Activated CD4-positive, alpha-beta T cell treated with anti-CD3 and anti-CD28 coated beads for 36 hours (primary cell): ENCODE measurements around the gene RGS14. TPM values are rescaled to one million over a fixed set of nuclear protein-coding genes. Genes with fewer than 3 reads are reported as not detected.

ENCODE experiments used
- ATAC-seq: fragments of 200-7000 bp; cut with Tn5 transposase; one replicate; pipeline ENCODE4 v1.10.0; 2021; ENCODE audit warnings: mild to moderate bottlenecking, moderate library complexity
- CTCF ChIA-PET: fragments of 350-600 bp; sonication (Branson Sonifier 250); formaldehyde crosslinking; loops from one replicate; lab custom pipeline; 2021; ENCODE audit warnings: antibody characterized with exemption; lab: Charles Lee
- POLR2A ChIA-PET: fragments of 350-600 bp; sonication (Branson Sonifier 250); formaldehyde crosslinking; loops from one replicate; lab custom pipeline; 2021; ENCODE audit warnings: antibody characterized with exemption, inconsistent platforms; lab: Charles Lee
- DNase-seq: peaks from one replicate; pipeline ENCODE4 v3.0.0-alpha.2; 2020
- H3K27ac Mint-ChIP-seq: one replicate; pipeline ENCODE4 v1.8.0; 2021; ENCODE audit warnings: mixed read lengths
- H3K27me3 Mint-ChIP-seq: one replicate; pipeline ENCODE4 v1.8.0; 2021; ENCODE audit warnings: mixed read lengths
- H3K36me3 Mint-ChIP-seq: one replicate; pipeline ENCODE4 v1.8.0; 2021; ENCODE audit warnings: low read depth, mixed read lengths
- H3K4me1 Mint-ChIP-seq: one replicate; pipeline ENCODE4 v1.8.0; 2021; ENCODE audit warnings: mixed read lengths
- H3K4me3 Mint-ChIP-seq: one replicate; pipeline ENCODE4 v1.8.0; 2021; ENCODE audit warnings: mild to moderate bottlenecking, moderate library complexity, mixed read lengths
- H3K9me3 Mint-ChIP-seq: one replicate; pipeline ENCODE4 v1.8.0; 2021; ENCODE audit warnings: low read depth, mixed read lengths
- intact Hi-C, 2 experiments: fragments of 100-400 bp; cut with DNase I in 1 of 2; cut with micrococcal nuclease in 1 of 2; formaldehyde crosslinking; loops; one replicate each; pipeline versions ENCODE4 v1.14.2 to v1.15.1; 2022 to 2024; cut with DNase I, micrococcal nuclease
- total RNA-seq, 2 experiments: library from RNA; stranded (reverse); gene quantifications; one replicate each; pipeline ENCODE4 v1.2.3, GENCODE V29; 2021

The RGS14 gene
- total RNA-seq, 2 experiments from 2014 or later = 43.8 to 62.0 TPM

DNA sequence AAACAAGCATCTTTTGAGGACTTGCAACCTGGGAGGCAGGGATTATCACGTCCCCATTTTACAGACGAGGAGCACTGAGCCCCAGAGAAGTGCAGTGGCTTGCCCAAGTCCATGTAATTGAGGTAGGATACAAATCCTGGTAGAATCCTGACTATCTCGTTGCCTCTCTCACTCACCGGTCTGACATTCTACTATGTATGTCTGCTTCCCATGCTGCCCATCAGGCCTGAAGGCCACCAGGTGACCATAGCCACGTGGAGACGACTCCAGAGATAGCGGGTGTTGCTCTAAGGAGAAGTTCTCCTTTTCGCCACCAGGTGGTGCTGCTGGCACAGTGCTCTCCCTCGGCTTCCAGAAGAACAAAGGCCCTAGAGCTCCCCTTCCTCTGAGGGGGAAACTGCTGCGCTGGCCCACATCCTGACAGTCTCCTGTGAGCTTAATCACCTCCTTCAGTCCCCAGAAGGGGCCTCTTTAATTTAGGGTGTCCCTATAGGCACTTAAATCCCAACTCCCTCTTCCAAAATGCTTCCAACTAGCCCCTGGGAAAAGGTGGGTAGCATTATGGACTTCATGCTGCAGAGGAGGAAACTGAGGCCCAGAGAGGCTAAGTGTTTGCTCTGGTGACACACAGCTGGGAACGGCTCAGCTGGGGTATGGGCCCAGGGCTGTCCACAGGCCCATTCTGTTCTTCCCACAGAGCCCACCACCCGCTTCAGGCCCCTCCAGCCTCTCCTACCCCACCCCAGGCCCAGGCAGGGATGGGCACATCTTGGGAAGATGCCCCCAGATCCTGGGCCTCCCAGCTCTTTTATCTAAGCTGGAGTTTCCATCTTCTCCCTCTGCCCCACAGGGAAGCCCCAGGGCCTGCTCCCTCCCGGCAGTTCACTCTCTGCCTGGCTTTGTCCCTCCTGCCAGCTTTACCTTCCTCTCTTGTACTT is 32.9 kb downstream of the RGS14 start:
- intact Hi-C loops = loop anchor here (1.0 kb wide), 9 partner anchors 12 to 276 kb away; partner anchors contain the start of genes GRK6 (in 1 of the 2) and LMAN2 (in 1 of the 2)
- ChIA-PET CTCF (interaction anchor here (0.6 to 13.1 kb wide), 45 partner anchors 11 to 939 kb away, joined by 3 to 195 read pairs (median 7); partner anchors contain the start of genes DBN1, DDX41, GRK6 and LMAN2), POLR2A (interaction anchor here (0.6 to 2.2 kb wide), 12 partner anchors 12 to 102 kb away, joined by 3 to 20 read pairs (median 4); partner anchors contain the start of genes GRK6 and LMAN2)
- DNase-seq (peak; percentile 94), ATAC-seq (peak; percentile 68)
- peaks cover 36% of the 10 kb centered on the region for H3K4me1 Mint-ChIP-seq
- H3K9me3 Mint-ChIP-seq = no peaks in the 10 kb centered on the region
- H3K4me3 Mint-ChIP-seq = peak overlapping the region; percentile 52
- H3K27me3 Mint-ChIP-seq = no peaks in the 10 kb centered on the region
- no peaks in the 10 kb centered on the region for H3K36me3 Mint-ChIP-seq
- H3K27ac Mint-ChIP-seq = peak overlapping the region; percentile 87

DNA sequence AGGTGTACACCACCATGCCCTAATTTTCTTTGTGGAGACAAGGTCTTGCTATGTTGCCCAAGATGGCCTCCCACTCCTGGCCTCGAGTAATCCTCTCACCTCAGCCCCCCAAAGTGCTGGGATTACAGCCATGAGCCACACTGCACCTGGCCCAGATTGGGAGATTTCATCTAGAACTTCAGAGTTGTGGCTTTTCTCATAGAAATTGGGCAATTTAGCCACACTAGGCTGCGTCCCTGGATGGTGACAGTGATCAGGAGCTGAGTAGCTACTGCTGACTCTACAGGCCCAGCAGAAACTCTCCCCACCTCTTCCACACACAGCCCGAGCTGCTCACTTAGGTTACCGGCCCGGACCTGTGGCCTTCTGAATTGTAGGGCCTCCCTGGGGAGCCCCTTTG is 35.0 kb downstream of the RGS14 start:
- H3K27me3 Mint-ChIP-seq = no peaks in the 10 kb centered on the region
- ChIA-PET CTCF (interaction anchor here (0.6 to 13.1 kb wide), 9 partner anchors 8 to 105 kb away, joined by 3 to 195 read pairs (median 6); partner anchors contain the start of genes PDLIM7, PFN3 and SLC34A1), POLR2A (interaction anchor here (1.2 kb wide), 1 partner anchor 10 kb away, joined by 5 read pairs; no protein-coding TSS in a partner anchor)
- H3K4me3 Mint-ChIP-seq = no peak overlapping the region
- peaks cover 36% of the 10 kb centered on the region for H3K4me1 Mint-ChIP-seq
- no peaks in the 10 kb centered on the region for H3K36me3 Mint-ChIP-seq
- no peaks in the 10 kb centered on the region for H3K9me3 Mint-ChIP-seq
- ATAC-seq = no peak
- intact Hi-C loops = no loop called here
- DNase-seq = no peak
- H3K27ac Mint-ChIP-seq = no peak overlapping the region

DNA sequence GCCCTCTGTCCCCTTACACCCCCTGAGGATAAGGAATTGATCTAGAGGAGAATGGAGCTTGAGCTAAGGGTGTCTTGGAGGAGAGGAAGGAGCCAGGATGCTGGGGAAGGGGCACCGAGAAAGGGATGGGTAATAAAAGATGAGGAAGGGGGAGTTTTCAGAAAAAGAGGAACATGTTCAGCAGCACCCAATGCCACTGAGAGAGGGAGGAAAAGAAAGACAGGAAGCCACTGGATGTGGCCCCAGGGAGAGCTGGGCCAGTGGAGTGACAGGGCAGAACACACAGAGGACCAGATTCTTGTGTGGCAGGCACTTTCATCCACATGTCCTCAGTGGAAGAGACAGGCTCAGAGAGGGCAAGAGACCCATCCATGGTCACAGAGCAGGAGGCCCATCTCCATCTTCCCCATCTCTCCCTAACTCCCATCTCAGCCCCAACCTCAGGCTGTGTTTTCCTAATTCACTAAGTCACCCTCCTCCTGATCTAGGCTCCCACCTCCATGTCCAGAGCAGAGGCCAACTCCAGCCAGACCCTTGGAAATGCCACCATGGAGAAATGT is 35.6 kb downstream of the RGS14 start:
- ATAC-seq (no peak), DNase-seq (no peak)
- ChIA-PET CTCF (interaction anchor here (0.6 to 13.1 kb wide), 9 partner anchors 9 to 105 kb away, joined by 3 to 195 read pairs (median 6); partner anchors contain the start of genes PDLIM7, PFN3 and SLC34A1), POLR2A (interaction anchor here (1.2 kb wide), 1 partner anchor 9 kb away, joined by 5 read pairs; no protein-coding TSS in a partner anchor)
- H3K9me3 Mint-ChIP-seq = no peaks in the 10 kb centered on the region
- no peak overlapping the region for H3K27ac Mint-ChIP-seq
- H3K36me3 Mint-ChIP-seq = no peaks in the 10 kb centered on the region
- intact Hi-C loops = no loop called here
- no peaks in the 10 kb centered on the region for H3K27me3 Mint-ChIP-seq
- H3K4me3 Mint-ChIP-seq = no peak overlapping the region
- H3K4me1 Mint-ChIP-seq = peaks cover 32% of the 10 kb centered on the region

DNA sequence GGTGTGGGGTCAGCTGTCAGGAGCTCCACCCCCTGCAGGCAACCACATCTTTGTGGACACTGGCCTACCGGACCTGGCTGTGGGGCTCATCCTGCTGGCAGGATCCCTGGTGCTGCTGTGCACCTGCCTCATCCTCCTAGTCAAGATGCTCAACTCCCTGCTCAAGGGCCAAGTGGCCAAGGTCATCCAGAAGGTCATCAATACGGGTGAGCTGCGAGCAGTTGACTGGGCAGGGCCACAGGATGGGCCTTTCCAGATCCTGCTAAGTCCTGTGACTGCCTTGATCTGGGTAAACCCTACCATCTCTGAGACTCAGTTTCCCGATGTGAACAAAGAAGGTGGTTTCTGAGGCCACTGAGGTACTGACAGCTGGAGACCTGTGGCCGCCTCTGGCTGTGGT is 36.3 kb downstream of the RGS14 start:
- intact Hi-C loops = no loop called here
- POLR2A ChIA-PET = no interaction called here

DNA sequence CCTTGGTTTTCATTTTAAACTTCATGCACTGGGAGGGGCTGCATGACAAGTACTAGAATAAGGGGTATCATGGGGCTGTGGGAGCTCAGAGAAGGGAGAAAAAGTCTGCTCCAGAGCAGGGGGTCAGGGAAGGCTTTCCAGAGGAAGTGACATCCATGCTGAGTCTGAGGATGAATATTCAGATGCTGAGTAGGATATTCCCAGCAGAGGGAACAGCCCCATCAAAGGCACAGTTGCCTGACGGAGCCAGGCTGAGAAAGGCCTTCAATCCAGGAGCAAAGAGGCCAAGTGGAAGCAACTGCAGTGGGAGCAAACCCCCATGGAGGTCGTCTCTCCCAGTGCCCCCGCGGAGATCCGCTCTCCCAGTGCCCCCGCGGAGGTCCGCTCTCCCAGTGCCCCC is 38.4 kb downstream of the RGS14 start:
- H3K4me1 Mint-ChIP-seq = peaks cover 5% of the 10 kb centered on the region

More for the DNA sequence above, 36.3 kb downstream of the RGS14 start:
- H3K27me3 Mint-ChIP-seq = no peaks in the 10 kb centered on the region
- H3K27ac Mint-ChIP-seq = no peak overlapping the region
- DNase-seq (no peak), ATAC-seq (no peak)
- H3K4me1 Mint-ChIP-seq = peaks cover 25% of the 10 kb centered on the region
- no peaks in the 10 kb centered on the region for H3K36me3 Mint-ChIP-seq
- H3K9me3 Mint-ChIP-seq = no peaks in the 10 kb centered on the region
- CTCF ChIA-PET = interaction anchor here (0.6 to 13.1 kb wide), 6 partner anchors 9 to 62 kb away, joined by 3 to 195 read pairs (median 6); partner anchors contain the start of genes LMAN2, PFN3 and SLC34A1
- H3K4me3 Mint-ChIP-seq = no peak overlapping the region

DNA sequence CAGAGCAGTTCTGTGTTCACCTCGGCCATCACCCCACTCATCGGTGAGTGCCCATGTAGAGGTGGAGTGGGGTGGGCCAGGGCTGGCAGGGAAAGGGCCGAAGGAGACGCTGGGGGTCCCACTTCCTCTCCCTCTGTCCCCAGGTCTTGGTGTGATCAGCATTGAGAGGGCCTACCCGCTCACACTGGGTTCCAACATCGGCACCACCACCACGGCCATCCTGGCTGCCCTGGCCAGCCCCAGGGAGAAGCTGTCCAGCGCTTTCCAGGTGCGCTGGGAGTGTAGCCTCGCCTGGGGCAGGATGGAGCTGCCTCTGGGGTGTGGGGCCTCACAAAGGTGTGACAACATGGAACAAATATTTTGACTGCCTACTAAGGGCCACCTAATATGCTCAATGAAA is 39.1 kb downstream of the RGS14 start:
- DNase-seq (no peak), ATAC-seq (no peak)
- Mint-ChIP-seq H3K27me3 (peaks cover 5% of the 10 kb centered on the region), H3K4me1 (no peaks in the 10 kb centered on the region), H3K9me3 (no peaks in the 10 kb centered on the region), H3K36me3 (no peaks in the 10 kb centered on the region), H3K4me3 (no peak overlapping the region), H3K27ac (no peak overlapping the region)
- ChIA-PET CTCF (interaction anchor here (0.5 kb wide), 1 partner anchor 99 kb away, joined by 3 read pairs; no protein-coding TSS in a partner anchor), POLR2A (no interaction called here)
- intact Hi-C loops = no loop called here

More for the DNA sequence above, 38.4 kb downstream of the RGS14 start:
- no peak for ATAC-seq
- no peaks in the 10 kb centered on the region for H3K9me3 Mint-ChIP-seq
- intact Hi-C loops = no loop called here
- ChIA-PET POLR2A (interaction anchor here (0.9 kb wide), 1 partner anchor 30 kb away, joined by 3 read pairs; no protein-coding TSS in a partner anchor), CTCF (interaction anchor here (0.7 to 1.1 kb wide), 2 partner anchors 8 to 200 kb away, joined by 3 read pairs; no protein-coding TSS in a partner anchor)
- no peak for DNase-seq
- H3K27ac Mint-ChIP-seq = no peak overlapping the region
- H3K4me3 Mint-ChIP-seq = no peak overlapping the region
- no peaks in the 10 kb centered on the region for H3K36me3 Mint-ChIP-seq
- H3K27me3 Mint-ChIP-seq = peaks cover under 1% of the 10 kb centered on the region

DNA sequence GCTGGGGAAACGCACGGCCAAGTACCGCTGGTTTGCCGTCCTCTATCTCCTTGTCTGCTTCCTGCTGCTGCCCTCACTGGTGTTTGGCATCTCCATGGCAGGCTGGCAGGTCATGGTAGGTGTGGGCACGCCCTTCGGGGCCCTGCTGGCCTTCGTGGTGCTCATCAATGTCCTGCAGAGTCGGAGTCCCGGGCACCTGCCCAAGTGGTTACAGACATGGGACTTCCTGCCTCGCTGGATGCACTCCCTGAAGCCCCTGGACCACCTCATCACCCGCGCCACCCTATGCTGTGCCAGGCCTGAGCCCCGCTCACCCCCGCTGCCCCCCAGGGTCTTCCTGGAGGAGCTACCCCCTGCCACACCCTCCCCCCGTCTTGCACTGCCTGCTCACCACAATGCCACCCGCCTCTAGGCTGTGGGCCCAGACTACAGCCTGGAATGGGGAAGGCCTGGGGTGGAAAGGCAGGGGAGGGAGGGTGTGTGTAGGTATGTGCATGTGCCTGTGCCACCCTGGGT is 40.2 kb downstream of the RGS14 start:
- no peaks in the 10 kb centered on the region for H3K36me3 Mint-ChIP-seq
- ChIA-PET POLR2A (no interaction called here), CTCF (interaction anchor here (1.1 kb wide), 1 partner anchor 60 kb away, joined by 3 read pairs; no protein-coding TSS in a partner anchor)
- peaks cover 11% of the 10 kb centered on the region for H3K4me1 Mint-ChIP-seq
- H3K27me3 Mint-ChIP-seq = peaks cover 12% of the 10 kb centered on the region
- intact Hi-C loops = no loop called here
- no peak overlapping the region for H3K27ac Mint-ChIP-seq
- ATAC-seq (no peak), DNase-seq (no peak)
- H3K9me3 Mint-ChIP-seq = no peaks in the 10 kb centered on the region
- H3K4me3 Mint-ChIP-seq = no peak overlapping the region

DNA sequence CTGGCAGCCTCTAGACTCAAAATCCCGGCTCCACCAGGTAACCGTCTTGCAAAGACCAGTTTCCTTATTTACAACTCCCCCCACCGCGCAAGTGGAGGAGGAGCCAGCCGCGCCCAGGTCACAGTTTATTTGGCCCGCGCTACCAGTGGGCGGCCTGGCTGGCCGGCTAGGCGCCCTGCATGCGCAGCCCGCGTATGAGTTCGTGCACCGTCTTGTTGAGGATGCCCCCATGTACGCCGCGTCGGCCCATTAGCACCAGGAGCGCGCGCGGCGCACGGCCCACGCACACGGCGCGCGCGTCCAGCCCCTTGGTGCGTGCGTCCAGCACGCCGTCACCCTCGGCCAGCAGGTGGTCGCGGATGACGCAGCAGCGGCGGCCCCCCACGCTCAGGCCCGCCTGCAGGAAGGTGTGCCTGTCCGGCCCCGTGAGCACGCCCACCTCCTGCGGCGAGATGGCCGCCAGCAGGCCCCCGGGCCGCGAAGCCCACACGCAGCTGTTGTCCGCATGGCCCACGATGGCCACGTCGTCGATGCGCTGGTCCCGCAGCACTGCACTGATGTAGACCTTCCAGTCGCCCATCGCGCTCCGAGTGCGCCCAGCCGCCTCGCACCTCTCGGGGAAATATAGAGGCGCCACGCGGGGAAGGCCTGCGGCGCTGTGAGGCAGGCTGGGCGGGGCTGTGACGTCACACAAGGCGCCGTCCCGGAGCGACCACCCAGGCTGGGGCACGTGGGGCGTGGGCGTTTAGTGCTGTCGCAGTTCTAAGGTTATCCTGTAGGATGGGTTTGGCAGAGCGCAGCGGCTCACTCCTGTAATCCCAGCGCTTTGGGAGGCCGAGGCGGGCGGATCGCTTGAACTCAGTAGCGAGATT is 42.5 kb downstream of the RGS14 start, which contains the start of gene PFN3:
Gene PFN3 (minus strand): TSS at position 665 of the 872 bp plus-strand sequence. CDS start 85 bp downstream, at position 580.
- no peak within 1 kb of the TSS for H3K4me3 Mint-ChIP-seq
- CTCF ChIA-PET = interaction anchor here (0.6 to 7.3 kb wide), 8 partner anchors 12 to 172 kb away, joined by 3 to 195 read pairs (median 4); partner anchors contain the start of genes GRK6 and SLC34A1
- H3K27ac Mint-ChIP-seq = no peak within 1 kb of the TSS
- H3K36me3 Mint-ChIP-seq = no peaks in the 10 kb centered on the region
- H3K9me3 Mint-ChIP-seq = no peaks in the 10 kb centered on the region
- intact Hi-C loops = loop anchor here (5.0 kb wide), 2 partner anchors 83 to 117 kb away; partner anchors contain the start of gene DDX41 (in 1 of the 2)
- H3K4me1 Mint-ChIP-seq = peaks cover 26% of the 10 kb centered on the region
- no peak for ATAC-seq
- DNase-seq = peak; percentile 35
- peaks cover 14% of the 10 kb centered on the region for H3K27me3 Mint-ChIP-seq
- POLR2A ChIA-PET = no interaction called here

DNA sequence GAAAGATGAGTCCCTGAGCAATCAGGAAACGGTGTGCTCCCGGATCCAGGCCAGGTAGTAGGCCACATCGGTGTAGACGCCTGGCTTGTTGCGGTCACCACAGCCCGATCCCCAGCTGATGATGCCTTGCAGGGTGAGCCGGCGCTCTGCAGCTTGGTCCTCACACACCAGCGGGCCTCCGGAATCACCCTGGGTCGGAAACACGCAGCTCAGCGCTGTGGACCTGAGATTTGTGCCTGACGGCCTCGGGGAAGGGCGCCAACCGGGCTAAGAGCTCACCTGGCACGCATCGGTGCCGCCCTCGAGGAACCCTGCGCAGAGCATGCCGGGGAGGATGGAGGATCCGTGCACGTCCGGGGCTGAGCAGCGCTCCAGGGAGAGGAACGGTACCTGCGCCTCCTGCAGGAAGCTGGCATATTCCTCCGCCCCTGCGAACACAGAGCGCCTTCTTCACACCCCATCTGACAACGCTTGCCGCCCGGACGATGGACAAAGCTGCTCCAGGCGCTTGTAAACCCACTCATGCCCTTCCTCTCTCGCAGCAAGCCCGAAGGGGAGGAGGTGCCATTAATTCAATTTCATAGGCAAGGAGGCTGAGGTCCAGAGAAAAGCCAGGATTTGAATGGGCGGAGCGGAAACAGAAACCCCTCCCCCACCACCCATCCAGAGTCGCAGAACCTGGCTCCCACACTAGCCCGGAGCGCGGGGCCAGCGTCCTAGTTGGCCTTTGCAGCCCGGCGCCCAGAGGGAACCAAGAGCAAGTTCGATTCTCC is 44.7 kb downstream of the RGS14 start:
- peak; percentile 68 for ATAC-seq
- Mint-ChIP-seq H3K36me3 (no peaks in the 10 kb centered on the region), H3K27me3 (peaks cover 14% of the 10 kb centered on the region), H3K27ac (peak overlapping the region; percentile 63), H3K4me3 (peak overlapping the region; percentile 72), H3K9me3 (no peaks in the 10 kb centered on the region), H3K4me1 (peaks cover 27% of the 10 kb centered on the region)
- ChIA-PET POLR2A (interaction anchor here (0.9 to 4.3 kb wide), 9 partner anchors 9 to 55 kb away, joined by 3 to 25 read pairs (median 9); partner anchors contain the start of gene GRK6), CTCF (interaction anchor here (0.6 to 7.3 kb wide), 28 partner anchors 8 to 160 kb away, joined by 3 to 195 read pairs (median 7); partner anchors contain the start of genes GRK6, LMAN2, MXD3 and PDLIM7)
- peak; percentile 90 for DNase-seq
- intact Hi-C loops = loop anchor here (1.0 to 5.0 kb wide), 11 partner anchors 12 to 288 kb away; partner anchors contain the start of genes DDX41 (in 1 of the 2), LMAN2 (in 1 of the 2), PDLIM7 (in 1 of the 2) and PRR7 (in 1 of the 2)
